SK-N-SH treated with all-trans-retinoic acid at 6 μM for 48 hours (cell line): Measurements from ENCODE around the gene GID4.

Experiments
- GLIS3 ChIP-seq: fragments of 250-450 bp; sonication (Bioruptor Pico); IDR thresholded peaks from 2 replicates; pipeline ENCODE4 v1.5.0; 2020; ENCODE audit warnings: mild to moderate bottlenecking, moderate library complexity
- PPARA ChIP-seq: fragments of 250-450 bp; sonication (Bioruptor Pico); IDR thresholded peaks from 2 replicates; pipeline ENCODE4 v1.5.0; 2020; ENCODE audit warnings: mild to moderate bottlenecking, borderline replicate concordance
- ZC3H10 ChIP-seq: fragments of 250-450 bp; sonication (Bioruptor Pico); IDR thresholded peaks from 2 replicates; pipeline ENCODE4 v1.5.1; 2021; ENCODE audit warnings: mild to moderate bottlenecking, moderate library complexity
- ZFP30 ChIP-seq: fragments of 450-650 bp; formaldehyde crosslinking; IDR thresholded peaks from 2 replicates; pipeline ENCODE4 v1.5.0; 2022; ENCODE audit warnings: mild to moderate bottlenecking, moderate library complexity
- TF ChIP-seq, protein P1 (sequence below): fragments of 250-450 bp; sonication (Bioruptor Pico); IDR thresholded peaks from 2 replicates; pipeline ENCODE4 v1.8.0; 2020; ENCODE audit warnings: mild to moderate bottlenecking, moderate library complexity, borderline replicate concordance

- TF ChIP-seq ZC3H10 (no peak), ZFP30 (CRISPR knock-in tag) (no peak), PPARA (CRISPR knock-in tag) (no peak), GLIS3 (CRISPR knock-in tag) (no peak)
- TF ChIP-seq, protein P1, sequence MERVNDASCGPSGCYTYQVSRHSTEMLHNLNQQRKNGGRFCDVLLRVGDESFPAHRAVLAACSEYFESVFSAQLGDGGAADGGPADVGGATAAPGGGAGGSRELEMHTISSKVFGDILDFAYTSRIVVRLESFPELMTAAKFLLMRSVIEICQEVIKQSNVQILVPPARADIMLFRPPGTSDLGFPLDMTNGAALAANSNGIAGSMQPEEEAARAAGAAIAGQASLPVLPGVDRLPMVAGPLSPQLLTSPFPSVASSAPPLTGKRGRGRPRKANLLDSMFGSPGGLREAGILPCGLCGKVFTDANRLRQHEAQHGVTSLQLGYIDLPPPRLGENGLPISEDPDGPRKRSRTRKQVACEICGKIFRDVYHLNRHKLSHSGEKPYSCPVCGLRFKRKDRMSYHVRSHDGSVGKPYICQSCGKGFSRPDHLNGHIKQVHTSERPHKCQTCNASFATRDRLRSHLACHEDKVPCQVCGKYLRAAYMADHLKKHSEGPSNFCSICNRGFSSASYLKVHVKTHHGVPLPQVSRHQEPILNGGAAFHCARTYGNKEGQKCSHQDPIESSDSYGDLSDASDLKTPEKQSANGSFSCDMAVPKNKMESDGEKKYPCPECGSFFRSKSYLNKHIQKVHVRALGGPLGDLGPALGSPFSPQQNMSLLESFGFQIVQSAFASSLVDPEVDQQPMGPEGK = no peak
These were observed 27.9 kb upstream of the GID4 start for GRCh38 chr17:18011286-18011685.
